Left ventricle myocardium inferior (tissue), 1 donor: ENCODE measurements around the gene POLR3E. TPM values are rescaled to one million over a fixed set of nuclear protein-coding genes. Genes with fewer than 3 reads are reported as not detected.
A peak's percentile ranks its signal among the peaks of the same experiment; 100 is the strongest.

Experiments
- DNase-seq: peaks from one replicate; pipeline ENCODE4 v3.0.0-alpha.2; 2020
- H3K27ac ChIP-seq: fragments of 200-600 bp; replicated peaks from 2 replicates; pipeline ENCODE4 v1.8.0; 2021
- H3K27me3 ChIP-seq: fragments of 200-600 bp; 2 replicates; pipeline ENCODE4 v1.8.0; 2021; ENCODE audit warnings: low read depth
- H3K36me3 ChIP-seq: fragments of 200-600 bp; 2 replicates; pipeline ENCODE4 v1.8.0; 2021
- H3K4me1 ChIP-seq: fragments of 200-600 bp; 2 replicates; pipeline ENCODE4 v1.8.0; 2021
- H3K4me3 ChIP-seq: fragments of 200-600 bp; 2 replicates; pipeline ENCODE4 v1.8.0; 2021; ENCODE audit warnings: mild to moderate bottlenecking, moderate library complexity
- H3K9me3 ChIP-seq: fragments of 200-600 bp; replicated peaks from 2 replicates; pipeline ENCODE4 v1.8.0; 2021
- CTCF ChIP-seq: fragments of 200-600 bp; IDR thresholded peaks from 2 replicates; pipeline ENCODE4 v1.8.0; 2021; ENCODE audit warnings: antibody characterized with exemption, mild to moderate bottlenecking, borderline replicate concordance
- intact Hi-C: fragments of 100-400 bp; cut with micrococcal nuclease; formaldehyde crosslinking; loops from one replicate; pipeline ENCODE4 v1.11.0; 2022
- total RNA-seq: library from RNA; stranded (reverse); fragmentation: NEBNext Ultra II Directional; extraction: Animal tissue kit (Norgen Biotek cat#: 25700); gene quantifications from one replicate; pipeline ENCODE4 v1.2.1, GENCODE V29; 2021
- donor health status: DM: no; HTN: yes; CAD: no; lungs with severe emphysema.

Gene POLR3E
- total RNA-seq, 1 donor from 2014 or later = 38.4 TPM

- no peak for TF ChIP-seq CTCF
- H3K27me3 ChIP-seq = no peaks in the 10 kb centered on the region
- no peak overlapping the region for H3K4me3 ChIP-seq
- intact Hi-C loops = no loop called here
- H3K9me3 ChIP-seq = no peaks in the 10 kb centered on the region
- H3K27ac ChIP-seq = no peak overlapping the region
- peaks cover 20% of the 10 kb centered on the region for H3K36me3 ChIP-seq
- DNase-seq = no peak
- peaks cover 16% of the 10 kb centered on the region for H3K4me1 ChIP-seq
Observed at GRCh38 chr16:22352723-22353122, 55.5 kb downstream of the POLR3E start.

- peaks cover 15% of the 10 kb centered on the region for H3K36me3 ChIP-seq
- no peak for TF ChIP-seq CTCF
- intact Hi-C loops = no loop called here
Observed at GRCh38 chr16:22353191-22353919, 56.1 kb downstream of the POLR3E start.

GRCh38 chr16:22353933-22354541 is 56.8 kb downstream of the POLR3E start:
- intact Hi-C loops = no loop called here
- TF ChIP-seq CTCF = no peak
- H3K27ac ChIP-seq = no peak overlapping the region
- H3K36me3 ChIP-seq = peaks cover 8% of the 10 kb centered on the region
- H3K9me3 ChIP-seq = no peaks in the 10 kb centered on the region
- H3K27me3 ChIP-seq = no peaks in the 10 kb centered on the region
- no peak overlapping the region for H3K4me3 ChIP-seq
- H3K4me1 ChIP-seq = peaks cover 16% of the 10 kb centered on the region
- DNase-seq = no peak

More at GRCh38 chr16:22353191-22353919, 56.1 kb downstream of the POLR3E start:
- Histone ChIP-seq H3K27me3 (no peaks in the 10 kb centered on the region), H3K4me1 (peaks cover 16% of the 10 kb centered on the region), H3K4me3 (no peak overlapping the region), H3K9me3 (no peaks in the 10 kb centered on the region), H3K27ac (peak overlapping the region; percentile 18)
- no peak for DNase-seq

- intact Hi-C loops = no loop called here
- H3K9me3 ChIP-seq = no peaks in the 10 kb centered on the region
Observed at GRCh38 chr16:22355487-22355908, 58.3 kb downstream of the POLR3E start.

More at GRCh38 chr16:22355487-22355908, 58.3 kb downstream of the POLR3E start:
- H3K4me1 ChIP-seq = peaks cover 16% of the 10 kb centered on the region
- H3K36me3 ChIP-seq = peaks cover 10% of the 10 kb centered on the region
- DNase-seq = no peak
- no peak for TF ChIP-seq CTCF
- no peak overlapping the region for H3K27ac ChIP-seq
- no peak overlapping the region for H3K4me3 ChIP-seq
- H3K27me3 ChIP-seq = no peaks in the 10 kb centered on the region
